Stimulated activated CD4-positive, alpha-beta T cell treated with anti-CD3 and anti-CD28 coated beads, Interleukin-4, amount 100 ng/mL, for 4 hours (primary cell): ENCODE data around the gene LBR.

Experiments used
- DNase-seq, 2 experiments: peaks; one replicate each; pipeline ENCODE4 v3.0.0-alpha.2; 2020

The LBR gene

DNA sequence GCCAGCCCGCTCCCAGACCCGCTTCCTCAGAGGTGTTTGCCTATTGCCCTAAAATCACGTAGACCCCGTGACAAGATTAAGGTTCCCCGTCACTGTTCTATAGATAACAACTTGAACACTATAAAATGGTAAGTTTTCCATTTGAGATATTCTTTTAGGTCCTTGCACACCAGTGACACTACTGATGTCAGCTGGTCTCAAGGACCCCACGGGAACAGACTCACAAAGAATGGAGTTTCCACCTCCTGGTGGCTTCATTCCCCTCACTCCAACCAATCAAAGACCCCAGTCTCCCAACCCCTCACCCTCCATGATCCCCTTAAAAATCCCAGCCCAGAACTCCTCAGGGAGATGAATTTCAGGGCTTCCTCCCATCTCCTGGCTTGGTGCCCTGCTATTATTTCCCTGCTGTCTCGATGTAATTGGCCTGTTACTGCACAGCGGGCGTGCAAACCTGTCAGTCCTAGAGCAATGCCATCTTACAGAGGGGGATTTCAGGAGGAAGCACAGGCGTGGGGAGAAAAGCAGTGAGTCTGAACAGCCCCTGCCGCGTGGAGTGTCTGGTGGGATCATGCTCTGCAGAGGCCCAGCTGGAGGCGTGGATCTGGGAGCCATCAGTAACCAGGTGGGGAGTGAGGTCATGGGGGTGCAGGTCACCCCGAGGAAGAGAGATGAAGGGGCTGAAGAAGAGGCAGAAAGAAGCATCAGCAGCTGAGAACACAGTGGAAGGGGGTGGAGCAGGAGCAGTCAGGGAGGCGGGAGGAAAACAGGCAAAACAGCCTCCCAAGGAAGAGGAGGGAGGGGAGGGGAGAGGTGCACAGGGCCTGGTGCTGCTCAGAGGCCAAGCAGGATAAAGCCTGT is 35.1 kb upstream of the LBR start:
- no peak for DNase-seq

- DNase-seq, result no peak
Observed at GRCh38 chr1:225462429-225462713, 34.5 kb upstream of the LBR start.

DNA sequence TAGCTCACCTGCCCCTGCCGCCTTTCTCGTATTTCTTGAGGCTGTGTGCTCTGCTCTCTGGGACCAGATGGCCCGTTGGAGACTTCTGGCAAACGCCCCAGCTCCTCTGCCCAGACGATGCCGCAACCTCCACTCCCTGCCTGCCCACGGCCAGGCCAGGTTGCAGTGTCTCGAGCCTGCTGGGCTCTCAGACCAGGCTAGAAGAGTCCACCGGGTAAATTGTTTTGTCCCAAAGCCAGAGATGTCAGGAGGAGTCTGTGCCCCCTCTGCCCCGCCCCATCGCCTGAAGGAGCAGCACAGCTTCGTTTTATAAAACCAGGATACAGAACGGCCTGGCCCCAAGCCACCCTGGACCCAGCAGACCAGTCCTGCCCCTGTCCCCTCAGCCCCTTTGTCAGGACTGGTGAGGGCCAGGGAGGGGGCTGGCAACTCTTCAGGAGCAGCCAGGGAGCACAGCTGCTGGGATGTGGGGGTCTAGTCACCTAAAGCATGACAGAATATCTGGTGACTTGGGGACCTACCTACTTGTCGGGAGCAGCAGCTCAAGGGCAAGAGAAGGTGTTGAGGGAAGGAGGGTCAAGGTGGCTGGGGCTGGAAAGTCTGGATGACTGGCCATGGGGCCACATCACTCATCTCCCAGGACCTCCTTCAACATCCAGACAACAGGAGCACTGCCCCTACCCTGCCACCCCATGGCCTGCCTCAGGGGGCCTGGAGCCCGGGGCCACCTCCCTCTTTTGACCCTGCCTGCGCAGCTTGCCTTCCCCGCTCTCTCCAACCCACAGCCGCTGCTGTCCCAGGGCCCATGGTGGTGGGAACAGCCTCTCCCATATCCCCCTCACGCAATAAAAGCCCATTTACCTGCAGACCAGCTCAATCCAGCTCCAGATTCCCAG is 33.9 kb upstream of the LBR start:
- no peak for DNase-seq

DNA sequence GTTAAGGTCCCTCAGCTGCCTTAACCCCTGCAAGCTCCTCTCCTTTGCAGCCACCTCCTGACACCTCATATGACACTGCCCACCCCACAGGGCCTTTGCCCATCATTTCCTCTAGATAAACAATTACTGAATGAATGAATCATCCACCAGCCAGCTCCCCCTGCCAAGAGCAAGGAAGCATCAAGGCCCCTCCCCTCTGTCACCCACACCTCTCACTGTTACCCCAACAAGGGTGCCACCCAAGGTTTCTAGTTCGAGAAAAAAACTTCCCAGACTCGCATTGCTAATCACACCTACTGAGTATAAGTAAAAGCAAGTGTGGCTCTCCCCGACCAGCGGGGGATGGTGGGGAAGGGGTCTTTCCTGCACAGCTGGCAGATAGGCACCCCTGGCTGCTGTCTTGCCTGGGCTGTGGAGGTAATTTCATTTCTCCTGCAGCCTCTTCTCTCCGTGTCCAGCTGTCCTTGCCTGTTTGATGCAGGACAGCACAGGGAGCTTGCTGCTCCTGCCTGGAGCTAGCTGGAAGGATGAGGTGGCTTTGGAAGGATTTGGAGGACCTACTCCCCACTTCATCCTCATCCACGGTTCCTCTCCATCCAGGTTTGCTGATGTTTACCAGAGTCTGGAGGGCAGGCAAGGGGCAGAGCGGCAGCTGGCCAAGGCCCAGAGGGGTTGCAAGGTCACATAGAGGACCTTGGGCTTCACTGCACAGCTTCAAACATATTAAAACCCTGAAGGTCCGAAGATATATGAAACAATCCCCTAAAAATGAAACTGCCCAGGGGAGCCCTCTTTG is 33.1 kb upstream of the LBR start:
- peak; percentile 29 to 60 for DNase-seq

DNA sequence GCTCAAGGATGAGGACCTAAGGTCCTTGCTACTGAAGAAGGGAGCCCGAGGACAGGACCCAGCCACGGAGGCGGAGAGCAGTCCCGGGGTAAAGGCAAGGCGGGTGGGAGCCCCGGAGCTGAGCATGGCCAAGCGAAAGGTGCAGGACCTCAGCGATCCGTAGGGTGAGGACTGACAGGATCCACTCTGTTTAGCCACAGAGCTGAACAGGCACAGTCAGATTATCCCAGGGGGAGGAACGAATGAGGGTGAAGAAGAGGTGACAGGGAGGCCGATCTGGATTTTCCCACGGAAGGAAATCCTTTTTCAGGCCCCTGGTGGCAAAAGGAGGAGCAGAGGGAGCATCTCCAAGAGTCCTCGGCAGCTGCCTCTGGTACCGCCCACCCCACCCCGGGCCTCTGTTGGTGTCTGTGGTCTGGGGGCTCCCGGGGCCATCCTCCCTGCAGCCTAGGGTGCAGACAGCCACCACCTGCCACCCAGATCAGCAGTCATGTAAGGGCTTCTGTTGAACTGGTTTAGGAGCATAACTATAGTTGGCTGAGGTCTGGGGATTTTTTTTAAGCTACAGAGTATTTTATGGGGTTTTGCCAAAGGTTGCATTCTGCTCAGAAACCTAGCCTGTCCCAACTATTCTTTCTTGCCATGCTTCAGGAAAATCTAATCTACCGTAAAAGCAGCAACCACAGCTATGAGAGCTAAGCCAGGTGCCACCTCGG is 32.3 kb upstream of the LBR start:
- no peak for DNase-seq

- no peak for DNase-seq
Observed at GRCh38 chr1:225458222-225458631, 30.4 kb upstream of the LBR start.

GRCh38 chr1:225454733-225455132 is 26.9 kb upstream of the LBR start:
- peak; percentile 71 to 89 for DNase-seq

- DNase-seq, result no peak
Observed at GRCh38 chr1:225453797-225454648, 26.2 kb upstream of the LBR start.

GRCh38 chr1:225451840-225452515 is 24.1 kb upstream of the LBR start:
- no peak for DNase-seq

- DNase-seq, result no peak
Observed at GRCh38 chr1:225451340-225451739, 23.5 kb upstream of the LBR start.

DNA sequence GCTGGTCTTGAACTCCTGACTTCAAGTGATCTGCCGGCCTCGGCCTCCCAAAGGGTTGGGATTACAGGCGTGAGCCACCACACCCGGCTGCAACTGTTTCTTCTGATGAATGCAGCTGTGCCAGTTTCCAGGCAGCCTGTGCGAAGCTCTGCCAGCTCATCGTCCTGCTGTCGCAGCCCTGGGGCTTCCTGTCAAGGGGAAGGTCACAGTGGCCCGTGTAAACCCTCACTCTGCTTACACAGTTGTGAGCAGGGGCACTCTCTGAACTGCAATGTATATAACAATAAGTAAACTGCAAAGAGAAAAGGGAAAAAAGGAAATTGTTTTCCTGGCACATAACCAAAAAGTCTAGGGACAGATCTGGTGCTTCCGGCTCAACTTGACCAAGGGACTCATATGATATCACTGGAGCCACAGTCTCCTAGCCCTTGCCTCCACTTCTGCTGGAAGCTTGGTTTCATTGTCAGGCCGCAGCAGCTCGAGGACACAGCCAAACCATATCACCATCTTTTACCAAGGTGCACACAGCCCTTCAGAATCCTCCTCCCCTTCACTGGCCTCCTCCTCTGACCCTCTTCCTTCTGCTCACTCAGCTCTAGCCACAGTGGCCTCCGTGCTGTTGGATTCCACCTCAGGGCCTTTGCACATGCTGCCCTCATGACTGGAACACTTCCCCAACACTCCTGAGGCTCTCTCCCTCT is 22.8 kb upstream of the LBR start:
- DNase-seq, result no peak

DNA sequence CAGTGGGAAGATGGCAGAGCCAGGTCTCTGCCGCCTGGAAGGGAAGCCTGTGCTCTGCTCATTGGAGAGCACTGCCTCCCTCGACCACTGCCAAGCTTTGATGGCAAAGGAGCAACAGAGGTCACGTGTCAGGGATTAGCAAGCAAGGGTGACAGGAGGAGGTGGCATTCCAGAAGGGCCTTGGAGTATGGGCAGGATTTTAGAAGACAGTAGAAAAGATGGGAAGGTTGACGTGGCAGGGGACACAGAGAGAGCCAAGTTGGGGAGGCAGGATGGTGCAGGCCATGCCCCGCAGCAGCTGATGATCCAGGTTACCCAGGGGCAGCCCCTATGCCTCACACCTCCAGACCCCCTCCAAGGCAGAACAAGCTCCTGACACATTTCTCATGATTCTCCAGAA is 21.9 kb upstream of the LBR start:
- DNase-seq, result no peak

DNA sequence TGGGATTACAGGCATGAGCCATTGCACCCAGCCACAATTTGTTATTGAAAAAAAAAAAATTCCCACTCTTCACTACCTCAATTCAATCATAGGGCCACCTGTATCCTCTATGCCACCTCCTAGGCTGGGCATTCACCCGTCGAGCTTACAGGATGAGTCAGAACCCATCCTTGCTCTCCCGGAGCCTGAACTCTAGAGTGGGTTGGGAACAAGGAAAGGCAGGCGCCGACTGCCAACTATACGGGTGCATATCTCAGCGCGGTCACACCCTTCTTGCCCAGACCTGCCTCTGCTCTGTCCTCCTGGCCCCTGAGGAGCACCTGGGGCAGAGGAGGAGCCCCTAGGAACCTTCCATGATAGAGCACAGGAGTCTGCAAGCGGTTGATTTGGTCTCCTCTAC is 21.4 kb upstream of the LBR start:
- no peak for DNase-seq

GRCh38 chr1:225448146-225448805 is 20.4 kb upstream of the LBR start:
- DNase-seq, result no peak

DNA sequence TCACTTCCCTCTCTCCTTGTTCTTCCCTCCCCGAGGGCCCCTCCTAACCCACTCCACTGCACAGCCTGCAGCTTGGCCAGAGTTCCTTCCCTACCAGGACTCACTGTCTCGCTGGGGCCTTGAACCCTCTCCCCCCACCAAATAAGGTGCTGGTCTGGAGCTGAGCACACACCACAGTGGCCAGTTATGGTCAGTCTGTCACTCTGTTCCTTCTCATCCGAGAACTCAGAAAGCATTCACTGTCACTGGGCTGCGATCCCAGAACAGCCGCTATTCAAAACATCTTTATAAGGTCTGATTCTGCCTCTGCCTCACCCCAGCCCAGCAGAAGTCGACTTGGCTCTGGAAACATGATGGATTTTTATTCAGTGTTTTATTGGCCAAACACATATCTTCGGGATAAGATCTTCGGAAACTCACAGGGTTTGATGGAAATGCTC is 19.8 kb upstream of the LBR start:
- DNase-seq, result no peak

- DNase-seq, result no peak
Observed at GRCh38 chr1:225446981-225447615, 19.3 kb upstream of the LBR start.

GRCh38 chr1:225446595-225446960 is 18.7 kb upstream of the LBR start:
- no peak for DNase-seq

- DNase-seq, result no peak
Observed at GRCh38 chr1:225445639-225446594, 18.1 kb upstream of the LBR start.
